Hypothalamus (tissue), 51 donors: ENCODE data around the gene MACROH2A1.

Experiments
- DNase-seq, 51 donors: peaks; one replicate each; lab custom pipeline; 2025; lab: John Stamatoyannopoulos, UW

Gene MACROH2A1

GRCh38 chr5:135437422-135437795 lies 38.4 kb upstream of the MACROH2A1 start:
- DNase-seq: peak in 2 of 51 donors; percentile 16 to 34

- DNase-seq: no peak
Observed at GRCh38 chr5:135436951-135437418, 38.0 kb upstream of the MACROH2A1 start.

GRCh38 chr5:135435467-135436330 lies 36.7 kb upstream of the MACROH2A1 start:
- DNase-seq: no peak

- DNase-seq: no peak
Observed at GRCh38 chr5:135434591-135435466, 35.8 kb upstream of the MACROH2A1 start.

- DNase-seq: no peak
Observed at GRCh38 chr5:135433681-135434426, 34.8 kb upstream of the MACROH2A1 start.

GRCh38 chr5:135432113-135432512 lies 33.1 kb upstream of the MACROH2A1 start:
- DNase-seq: no peak

GRCh38 chr5:135430135-135430437 lies 31.1 kb upstream of the MACROH2A1 start:
- DNase-seq: no peak

- no peak for DNase-seq
Observed at GRCh38 chr5:135429301-135430134, 30.5 kb upstream of the MACROH2A1 start.

- no peak for DNase-seq
Observed at GRCh38 chr5:135428586-135428985, 29.6 kb upstream of the MACROH2A1 start.

- DNase-seq: no peak
Observed at GRCh38 chr5:135426102-135427082, 27.4 kb upstream of the MACROH2A1 start.

GRCh38 chr5:135425641-135426040 lies 26.6 kb upstream of the MACROH2A1 start:
- no peak for DNase-seq

GRCh38 chr5:135423846-135424168 lies 24.8 kb upstream of the MACROH2A1 start:
- no peak for DNase-seq

- no peak for DNase-seq
Observed at GRCh38 chr5:135423146-135423845, 24.3 kb upstream of the MACROH2A1 start.

- DNase-seq: no peak
Observed at GRCh38 chr5:135422419-135422818, 23.4 kb upstream of the MACROH2A1 start.

- no peak for DNase-seq
Observed at GRCh38 chr5:135417083-135417482, 18.1 kb upstream of the MACROH2A1 start.

GRCh38 chr5:135405082-135405481 lies 6.1 kb upstream of the MACROH2A1 start:
- no peak for DNase-seq

- DNase-seq: no peak
Observed at GRCh38 chr5:135402031-135402430, 3.0 kb upstream of the MACROH2A1 start.

- DNase-seq: peak in 3 of 51 donors; percentile 15 to 28 (median 18)
Observed at GRCh38 chr5:135400866-135401265, 1.8 kb upstream of the MACROH2A1 start.
